Measurements from ENCODE around the gene RNU1-1.
"Not testable (repeated sequence)": the region's sequence is repeated elsewhere in the genome, so short reads cannot be mapped to it uniquely, and the experiment has no call there.

The RNU1-1 gene

DNA sequence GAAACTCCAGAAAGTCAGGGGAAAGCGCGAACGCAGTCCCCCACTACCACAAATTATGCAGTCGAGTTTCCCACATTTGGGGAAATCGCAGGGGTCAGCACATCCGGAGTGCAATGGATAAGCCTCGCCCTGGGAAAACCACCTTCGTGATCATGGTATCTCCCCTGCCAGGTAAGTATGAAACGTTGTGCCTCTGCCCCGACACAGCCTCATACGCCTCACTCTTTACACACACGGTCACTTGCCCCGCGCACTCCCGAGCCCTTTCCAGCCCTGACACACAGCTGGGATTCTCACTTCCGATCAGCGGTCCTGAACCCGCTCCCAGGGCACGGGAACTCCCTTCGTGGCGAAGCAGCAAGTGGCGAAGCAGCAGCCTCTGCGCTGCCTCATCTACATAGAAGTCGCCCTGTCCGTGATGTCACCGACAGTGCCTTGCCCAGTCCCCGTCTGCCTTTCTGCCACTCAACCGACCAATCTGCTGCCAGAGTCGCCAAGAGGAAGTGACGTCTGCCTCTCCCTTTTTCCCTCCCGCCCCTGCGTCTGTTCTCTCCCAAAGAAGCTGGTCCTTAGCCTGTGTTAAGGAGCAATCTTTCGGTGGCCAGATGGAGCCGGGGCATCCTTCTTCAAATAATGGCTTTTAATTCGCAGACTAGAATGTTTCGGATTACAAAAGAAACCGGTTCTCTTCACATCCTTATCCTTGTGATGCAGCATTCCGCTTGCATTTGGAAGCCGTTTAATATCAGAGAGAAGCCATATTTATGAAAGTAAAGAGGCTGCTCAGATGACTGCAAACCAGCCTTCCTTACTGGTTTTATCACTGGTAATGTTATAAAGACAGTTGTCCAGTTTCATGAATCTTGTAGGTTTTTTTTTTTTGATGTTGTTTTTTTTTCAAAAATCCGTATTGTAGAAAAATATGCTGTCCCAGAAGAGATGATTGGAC, at the start of gene RNU1-1:
Gene RNU1-1 (minus strand): TSS at position 179 of the 949 bp plus-strand sequence.
- H3K36me3 ChIP-seq (ENCODE audit: control insufficient read depth, insufficient read depth, low read length, severe bottlenecking); H3K4me1 ChIP-seq (ENCODE audit: control insufficient read depth, insufficient read depth, low read length); H3K9me3 ChIP-seq (ENCODE audit: control insufficient read depth, low read length): not testable (repeated sequence)
- Histone ChIP-seq H3K27me3 (replicated peaks; ENCODE audit: control insufficient read depth, insufficient read depth, low read length) (peaks cover 14% of the 10 kb centered on the region), H3K9ac (ENCODE audit: low read length) (peak within 1 kb of the TSS; percentile 86), H3K4me3 (ENCODE audit: low read length) (peak within 1 kb of the TSS; percentile 74)
- DNase-seq (ENCODE audit: low read depth): peak; percentile 85

DNA sequence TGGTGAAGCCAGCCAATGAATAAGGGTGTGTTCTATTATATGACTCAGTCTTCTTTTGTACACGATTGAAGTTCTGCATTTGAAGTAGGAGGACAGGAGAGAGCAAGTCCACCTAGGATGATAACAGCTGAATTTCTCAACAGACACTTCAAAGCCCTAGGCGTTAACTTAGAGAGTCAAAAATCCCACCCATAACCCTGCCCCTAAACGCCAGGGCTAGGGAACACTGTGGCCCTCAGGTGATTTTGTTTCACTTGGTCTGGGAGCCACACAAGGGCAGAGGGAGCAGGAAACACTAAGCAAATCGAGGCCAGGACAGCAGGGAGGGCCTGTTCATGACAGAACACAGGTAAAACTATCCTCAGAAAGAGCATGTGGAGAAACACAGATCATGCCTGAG, 47.0 kb upstream of the RNU1-1 start:
- H3K4me3 ChIP-seq (ENCODE audit: low read length); H3K9me3 ChIP-seq (ENCODE audit: control insufficient read depth, low read length); H3K4me1 ChIP-seq (ENCODE audit: control insufficient read depth, insufficient read depth, low read length); H3K27me3 ChIP-seq (replicated peaks; ENCODE audit: control insufficient read depth, insufficient read depth, low read length); DNase-seq (ENCODE audit: low read depth); H3K9ac ChIP-seq (ENCODE audit: low read length); H3K36me3 ChIP-seq (ENCODE audit: control insufficient read depth, insufficient read depth, low read length, severe bottlenecking): not testable (repeated sequence)

DNA sequence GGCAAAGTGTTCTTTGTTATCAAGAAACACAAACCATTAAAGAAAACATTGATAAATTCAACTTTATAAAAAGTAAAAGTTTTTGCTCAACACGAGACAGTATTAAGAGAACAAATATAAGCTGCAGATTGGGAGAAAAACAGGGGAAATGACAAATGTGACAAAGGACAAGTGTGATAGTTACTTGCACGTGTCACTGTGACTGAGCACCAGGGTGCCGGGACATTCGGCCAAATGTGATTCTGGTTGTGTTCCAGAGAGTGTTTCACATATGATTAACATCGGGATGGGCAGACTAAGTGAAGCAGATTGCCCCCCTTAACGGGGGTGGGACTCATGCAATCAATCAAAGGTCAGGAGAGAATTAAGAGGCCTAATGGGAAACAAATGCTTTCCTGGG, 46.4 kb upstream of the RNU1-1 start:
- not testable (repeated sequence) for H3K4me3 ChIP-seq (ENCODE audit: low read length); H3K36me3 ChIP-seq (ENCODE audit: control insufficient read depth, insufficient read depth, low read length, severe bottlenecking); H3K9ac ChIP-seq (ENCODE audit: low read length); H3K4me1 ChIP-seq (ENCODE audit: control insufficient read depth, insufficient read depth, low read length); DNase-seq (ENCODE audit: low read depth); H3K9me3 ChIP-seq (ENCODE audit: control insufficient read depth, low read length); H3K27me3 ChIP-seq (replicated peaks; ENCODE audit: control insufficient read depth, insufficient read depth, low read length)

DNA sequence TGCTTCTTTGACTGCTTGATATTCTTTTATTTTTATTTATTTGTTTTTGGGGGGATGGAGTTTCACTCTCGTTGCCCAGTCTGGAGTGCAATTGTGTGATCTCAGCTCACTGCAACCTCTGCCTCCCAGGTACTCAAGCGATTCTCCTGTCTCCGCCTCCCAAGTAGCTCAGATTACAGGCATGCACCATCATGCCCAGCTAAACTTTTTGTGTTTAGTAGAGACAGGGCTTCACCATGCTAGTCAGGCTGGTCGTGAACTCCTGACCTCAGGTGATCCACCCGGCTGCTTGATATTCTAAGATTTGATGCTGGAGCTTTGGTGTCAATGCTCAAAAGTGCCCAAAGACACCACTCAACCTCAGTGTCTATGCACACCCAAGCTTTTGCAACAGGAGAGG, 45.6 kb upstream of the RNU1-1 start:
- not testable (repeated sequence) for H3K4me1 ChIP-seq (ENCODE audit: control insufficient read depth, insufficient read depth, low read length); H3K36me3 ChIP-seq (ENCODE audit: control insufficient read depth, insufficient read depth, low read length, severe bottlenecking); H3K4me3 ChIP-seq (ENCODE audit: low read length); DNase-seq (ENCODE audit: low read depth); H3K9ac ChIP-seq (ENCODE audit: low read length); H3K9me3 ChIP-seq (ENCODE audit: control insufficient read depth, low read length); H3K27me3 ChIP-seq (replicated peaks; ENCODE audit: control insufficient read depth, insufficient read depth, low read length)

DNA sequence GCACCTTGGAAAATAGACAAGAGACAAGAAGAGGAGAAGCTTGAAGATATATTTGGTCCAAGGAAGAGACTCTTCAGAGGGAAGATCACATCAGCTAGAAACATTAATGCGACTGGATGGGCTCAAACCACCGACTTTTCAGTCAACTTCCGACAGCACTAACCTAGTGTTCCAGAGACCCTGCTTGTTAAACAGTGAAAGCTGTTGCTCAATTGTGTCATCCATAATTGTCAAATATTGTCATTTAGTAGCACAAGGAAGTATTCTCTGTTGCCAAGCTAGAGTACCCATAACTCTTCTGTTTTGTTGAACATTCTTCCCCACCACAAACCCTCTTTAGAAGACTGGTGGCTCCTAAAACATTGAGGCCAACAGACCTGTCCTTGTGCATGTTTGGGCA, 42.9 kb upstream of the RNU1-1 start:
- not testable (repeated sequence) for H3K4me1 ChIP-seq (ENCODE audit: control insufficient read depth, insufficient read depth, low read length); H3K36me3 ChIP-seq (ENCODE audit: control insufficient read depth, insufficient read depth, low read length, severe bottlenecking); H3K9me3 ChIP-seq (ENCODE audit: control insufficient read depth, low read length); DNase-seq (ENCODE audit: low read depth); H3K4me3 ChIP-seq (ENCODE audit: low read length); H3K9ac ChIP-seq (ENCODE audit: low read length); H3K27me3 ChIP-seq (replicated peaks; ENCODE audit: control insufficient read depth, insufficient read depth, low read length)

DNA sequence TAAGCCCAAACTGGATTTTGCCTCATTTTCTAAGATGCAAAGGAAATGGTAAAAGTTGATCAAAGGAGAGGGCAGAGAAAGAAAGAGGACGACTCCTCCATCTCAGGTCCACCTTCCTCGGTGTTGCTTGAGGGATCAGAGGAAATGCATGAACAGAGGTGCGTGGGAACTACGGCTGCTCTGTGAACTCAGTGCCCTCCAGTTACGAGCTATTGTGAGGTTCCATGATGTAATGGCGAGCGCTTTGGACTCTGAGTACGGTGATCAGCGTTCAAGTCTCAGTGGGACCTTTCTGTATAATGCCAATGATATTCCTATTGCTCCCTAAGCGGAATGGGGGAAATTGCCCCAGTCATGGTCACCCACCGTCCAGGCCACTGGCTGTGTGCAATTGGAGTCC, 39.2 kb upstream of the RNU1-1 start:
- DNase-seq (ENCODE audit: low read depth); H3K9ac ChIP-seq (ENCODE audit: low read length); H3K4me1 ChIP-seq (ENCODE audit: control insufficient read depth, insufficient read depth, low read length); H3K9me3 ChIP-seq (ENCODE audit: control insufficient read depth, low read length); H3K27me3 ChIP-seq (replicated peaks; ENCODE audit: control insufficient read depth, insufficient read depth, low read length); H3K36me3 ChIP-seq (ENCODE audit: control insufficient read depth, insufficient read depth, low read length, severe bottlenecking); H3K4me3 ChIP-seq (ENCODE audit: low read length): not testable (repeated sequence)

DNA sequence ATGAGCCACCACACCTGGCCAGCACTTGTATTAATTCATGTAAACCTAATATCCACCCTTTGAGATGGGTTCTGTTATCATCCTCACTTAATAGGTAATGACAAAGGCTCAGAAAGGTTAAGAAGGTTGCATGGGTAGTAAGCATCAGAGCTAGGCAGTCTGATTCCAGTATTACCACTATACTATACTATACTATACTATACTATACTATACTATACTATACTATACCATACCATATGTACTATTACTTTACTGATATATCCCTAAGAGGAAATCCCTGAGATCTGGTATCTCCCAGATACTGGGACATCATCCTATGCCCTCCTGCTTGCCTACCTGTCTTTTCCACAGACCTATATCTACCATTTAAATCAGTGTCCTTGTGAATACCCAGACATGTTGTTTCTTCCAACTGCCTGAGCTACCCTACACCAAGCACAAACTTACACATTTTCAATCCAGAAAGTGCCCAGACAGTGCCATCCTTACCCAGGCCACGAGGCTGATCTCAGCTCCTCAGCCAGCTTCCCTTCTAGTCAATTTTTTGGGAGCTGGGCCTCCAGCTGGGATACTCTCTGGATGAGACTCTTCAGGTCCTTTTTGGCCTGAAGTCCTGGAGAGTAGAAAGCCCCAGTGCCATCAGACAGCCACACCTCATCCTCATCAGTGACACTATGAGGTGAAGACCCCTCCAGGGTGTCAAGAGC, 36.3 kb upstream of the RNU1-1 start:
- DNase-seq (ENCODE audit: low read depth); H3K4me1 ChIP-seq (ENCODE audit: control insufficient read depth, insufficient read depth, low read length); H3K4me3 ChIP-seq (ENCODE audit: low read length); H3K9ac ChIP-seq (ENCODE audit: low read length); H3K36me3 ChIP-seq (ENCODE audit: control insufficient read depth, insufficient read depth, low read length, severe bottlenecking); H3K27me3 ChIP-seq (replicated peaks; ENCODE audit: control insufficient read depth, insufficient read depth, low read length); H3K9me3 ChIP-seq (ENCODE audit: control insufficient read depth, low read length): not testable (repeated sequence)

DNA sequence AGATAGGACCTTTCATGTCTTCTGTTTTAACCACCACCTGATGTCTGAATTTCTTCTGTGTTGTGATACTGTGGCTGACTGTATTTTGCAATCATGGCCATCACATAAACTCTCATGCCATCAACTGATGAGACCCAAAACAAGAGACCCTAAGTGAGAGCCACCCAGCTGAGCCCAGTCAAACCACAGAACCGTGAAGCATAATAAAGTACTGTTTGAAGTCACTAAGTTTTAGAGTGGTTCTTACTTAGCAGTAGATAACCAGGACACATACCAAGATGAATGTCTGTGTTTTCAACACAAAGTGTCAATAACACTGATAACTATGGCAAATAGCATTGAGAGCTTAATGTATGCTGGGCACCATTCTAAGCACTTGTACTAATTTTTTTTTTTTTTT, 35.5 kb upstream of the RNU1-1 start:
- H3K4me3 ChIP-seq (ENCODE audit: low read length); H3K4me1 ChIP-seq (ENCODE audit: control insufficient read depth, insufficient read depth, low read length); DNase-seq (ENCODE audit: low read depth); H3K36me3 ChIP-seq (ENCODE audit: control insufficient read depth, insufficient read depth, low read length, severe bottlenecking); H3K9ac ChIP-seq (ENCODE audit: low read length); H3K27me3 ChIP-seq (replicated peaks; ENCODE audit: control insufficient read depth, insufficient read depth, low read length); H3K9me3 ChIP-seq (ENCODE audit: control insufficient read depth, low read length): not testable (repeated sequence)

DNA sequence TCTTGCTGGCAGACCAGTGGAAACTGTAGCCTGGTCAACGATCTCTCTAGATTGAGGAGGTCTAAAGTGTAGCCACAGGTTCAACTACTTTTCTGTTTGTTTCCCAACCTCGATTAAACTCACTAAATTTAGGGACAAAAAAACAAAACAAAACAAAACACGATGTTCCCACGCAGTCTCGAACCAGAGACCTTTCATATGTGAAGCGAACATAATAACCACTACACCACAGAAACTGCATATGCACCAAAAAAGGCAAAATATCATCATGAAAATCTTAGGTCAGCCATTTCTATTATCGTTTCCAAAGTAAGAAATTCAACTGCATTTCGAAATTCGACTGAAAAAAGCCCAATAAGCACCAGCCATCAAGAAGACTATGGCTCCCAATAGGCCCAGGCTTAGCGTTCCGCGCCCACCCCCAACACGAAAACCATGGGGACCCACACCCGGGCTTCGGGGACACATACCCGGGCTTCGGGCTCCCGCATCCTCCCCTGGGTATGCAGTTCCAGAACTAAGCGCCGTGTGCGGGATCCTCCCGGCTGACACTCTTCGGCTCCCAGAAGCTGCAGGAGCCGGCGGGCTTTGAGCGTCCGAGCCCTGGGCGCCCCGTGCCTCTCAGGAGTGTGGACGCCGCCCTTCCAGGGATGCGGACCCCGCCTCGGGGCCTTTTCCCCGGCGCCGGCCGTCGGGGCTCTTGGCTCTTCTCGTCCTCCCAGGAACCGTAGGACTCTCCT, 33.6 kb upstream of the RNU1-1 start:
- not testable (repeated sequence) for H3K27me3 ChIP-seq (replicated peaks; ENCODE audit: control insufficient read depth, insufficient read depth, low read length); H3K4me3 ChIP-seq (ENCODE audit: low read length); DNase-seq (ENCODE audit: low read depth); H3K4me1 ChIP-seq (ENCODE audit: control insufficient read depth, insufficient read depth, low read length); H3K9ac ChIP-seq (ENCODE audit: low read length); H3K9me3 ChIP-seq (ENCODE audit: control insufficient read depth, low read length); H3K36me3 ChIP-seq (ENCODE audit: control insufficient read depth, insufficient read depth, low read length, severe bottlenecking)

DNA sequence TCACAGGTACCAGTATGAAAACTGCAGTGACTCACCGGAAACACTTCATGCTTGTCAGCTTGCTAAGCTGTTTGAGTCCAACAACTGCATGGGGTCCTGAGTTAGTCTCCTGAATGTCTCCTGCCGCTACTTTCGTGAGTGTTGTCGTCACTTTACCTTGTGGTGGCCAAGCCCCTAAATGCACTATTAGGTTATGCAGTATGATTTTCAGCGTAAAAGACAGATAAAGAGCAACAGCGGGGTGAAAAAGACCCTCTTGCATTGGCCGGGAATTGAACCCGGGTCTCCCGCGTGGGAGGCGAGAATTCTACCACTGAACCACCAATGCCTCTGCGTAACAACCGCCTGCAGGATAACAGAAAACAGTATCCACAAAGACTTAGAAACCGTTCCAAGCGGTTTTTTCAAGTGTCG, 31.6 kb upstream of the RNU1-1 start:
- not testable (repeated sequence) for H3K4me3 ChIP-seq (ENCODE audit: low read length); H3K9me3 ChIP-seq (ENCODE audit: control insufficient read depth, low read length); H3K9ac ChIP-seq (ENCODE audit: low read length); H3K4me1 ChIP-seq (ENCODE audit: control insufficient read depth, insufficient read depth, low read length); H3K36me3 ChIP-seq (ENCODE audit: control insufficient read depth, insufficient read depth, low read length, severe bottlenecking); H3K27me3 ChIP-seq (replicated peaks; ENCODE audit: control insufficient read depth, insufficient read depth, low read length)
- DNase-seq (ENCODE audit: low read depth): peak; percentile 61

DNA sequence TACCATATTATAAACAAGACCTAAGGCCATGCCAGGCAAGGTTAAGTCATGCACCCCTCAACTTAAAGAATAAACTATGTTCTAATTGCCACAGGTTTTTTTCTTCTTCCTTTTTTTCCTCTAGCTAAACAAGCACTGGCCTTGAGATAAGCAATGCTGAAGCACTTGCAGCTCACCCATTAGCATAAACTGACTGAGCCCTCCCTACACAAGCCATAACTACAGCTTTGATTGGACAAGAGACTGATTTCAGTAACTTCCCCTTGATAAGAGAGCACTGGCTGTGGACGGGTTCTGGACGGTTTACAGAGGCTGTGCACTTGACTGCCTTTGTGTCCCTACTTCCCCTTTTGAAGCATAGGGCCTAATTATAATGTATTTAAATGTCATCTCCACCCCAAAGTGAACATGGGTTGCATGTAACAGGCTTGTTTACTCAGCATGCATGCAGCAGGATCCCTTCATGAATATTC, 26.4 kb upstream of the RNU1-1 start:
- H3K4me3 ChIP-seq (ENCODE audit: low read length); H3K9me3 ChIP-seq (ENCODE audit: control insufficient read depth, low read length); H3K4me1 ChIP-seq (ENCODE audit: control insufficient read depth, insufficient read depth, low read length); DNase-seq (ENCODE audit: low read depth); H3K9ac ChIP-seq (ENCODE audit: low read length); H3K27me3 ChIP-seq (replicated peaks; ENCODE audit: control insufficient read depth, insufficient read depth, low read length); H3K36me3 ChIP-seq (ENCODE audit: control insufficient read depth, insufficient read depth, low read length, severe bottlenecking): not testable (repeated sequence)

Measured in adipocyte (in vitro differentiated cells).